Bronchial epithelial cell (primary cell): ENCODE measurements around the gene UTP15. TPM values are rescaled to one million over a fixed set of nuclear protein-coding genes. Genes with fewer than 3 reads are reported as not detected.

ENCODE experiments used
- DNase-seq: peaks from one replicate; pipeline ENCODE4 v3.0.0-alpha.2; 2010; ENCODE audit warnings: low read depth
- FAIRE-seq: peaks from 2 replicates; lab custom pipeline; 2011; peaks lifted over from hg19 to GRCh38; lab: Jason Lieb, UNC
- H3K27me3 ChIP-seq: 2 replicates; pipeline ENCODE4 v1.5.1; 2011; ENCODE audit warnings: low read length; ENCODE audit not compliant: control insufficient read depth, insufficient read depth
- H3K36me3 ChIP-seq: 2 replicates; pipeline ENCODE4 v1.5.1; 2011; ENCODE audit warnings: low read length; ENCODE audit not compliant: control insufficient read depth, insufficient read depth
- H3K4me3 ChIP-seq: 2 replicates; pipeline ENCODE4 v1.5.1; 2011; ENCODE audit warnings: mild to moderate bottlenecking, low read depth, low read length, control low read depth
- CTCF ChIP-seq: IDR thresholded peaks from 2 replicates; pipeline ENCODE4 v1.5.1; 2011; ENCODE audit warnings: mild to moderate bottlenecking, moderate library complexity, low read length, control low read depth, inconsistent platforms; ENCODE audit not compliant: insufficient read depth, severe bottlenecking
- total RNA-seq: library from RNA; depleted of rRNA; stranded (reverse); fragments of >200 nt; gene quantifications from 2 replicates; pipeline ENCODE4 v1.2.1, GENCODE V29; 2014

Gene UTP15
- total RNA-seq, 1 donor from 2014 or later: 45.0 TPM

- no peaks in the 10 kb centered on the region for H3K27me3 ChIP-seq
- DNase-seq (no peak), FAIRE-seq (no peak)
- peaks cover 4% of the 10 kb centered on the region for H3K36me3 ChIP-seq
- no peak overlapping the region for H3K4me3 ChIP-seq
- TF ChIP-seq CTCF: no peak
Measured at GRCh38 chr5:73550016-73550415, 15.5 kb upstream of the UTP15 start.

GRCh38 chr5:73552642-73553041 lies 12.9 kb upstream of the UTP15 start:
- no peak for TF ChIP-seq CTCF
- DNase-seq (no peak), FAIRE-seq (no peak)
- Histone ChIP-seq H3K36me3 (peaks cover 5% of the 10 kb centered on the region), H3K4me3 (no peak overlapping the region), H3K27me3 (no peaks in the 10 kb centered on the region)

GRCh38 chr5:73558950-73559349 lies 6.6 kb upstream of the UTP15 start:
- DNase-seq (no peak), FAIRE-seq (no peak)
- Histone ChIP-seq H3K27me3 (no peaks in the 10 kb centered on the region), H3K4me3 (no peak overlapping the region), H3K36me3 (peaks cover 5% of the 10 kb centered on the region)
- TF ChIP-seq CTCF: no peak

- FAIRE-seq: no peak
- Histone ChIP-seq H3K36me3 (peaks cover 4% of the 10 kb centered on the region), H3K4me3 (peak overlapping the region; percentile 81), H3K27me3 (no peaks in the 10 kb centered on the region)
- no peak for DNase-seq
- no peak for TF ChIP-seq CTCF
Measured at GRCh38 chr5:73564018-73564417, 1.5 kb upstream of the UTP15 start.

GRCh38 chr5:73564675-73565074 lies 868 bp upstream of the UTP15 start:
- FAIRE-seq: no peak

More at GRCh38 chr5:73564675-73565074, 868 bp upstream of the UTP15 start:
- Histone ChIP-seq H3K27me3 (no peaks in the 10 kb centered on the region), H3K36me3 (peaks cover 3% of the 10 kb centered on the region), H3K4me3 (peak overlapping the region; percentile 81)
- DNase-seq: no peak
- TF ChIP-seq CTCF: no peak
